HG03139 (cell line): ENCODE data around the gene ZNRF2.
"Not testable (repeated sequence)": the region's sequence is repeated elsewhere in the genome, so short reads cannot be mapped to it uniquely, and the experiment has no call there.

Experiments
- ATAC-seq: cut with Tn5 transposase; IDR thresholded peaks from one replicate; pipeline ENCODE4 v1.9.1; 2021; ENCODE audit not compliant: unreplicated experiment

ZNRF2 gene

GRCh38 chr7:30287625-30288024 lies 3.2 kb downstream of the ZNRF2 start:
- ATAC-seq: not testable (repeated sequence)

- ATAC-seq: not testable (repeated sequence)
Measured at GRCh38 chr7:30289634-30290033, 5.2 kb downstream of the ZNRF2 start.

GRCh38 chr7:30290317-30290716 lies 5.9 kb downstream of the ZNRF2 start:
- not testable (repeated sequence) for ATAC-seq

GRCh38 chr7:30292416-30293038 lies 8.1 kb downstream of the ZNRF2 start:
- ATAC-seq: not testable (repeated sequence)

GRCh38 chr7:30296304-30296703 lies 11.9 kb downstream of the ZNRF2 start:
- ATAC-seq: not testable (repeated sequence)

GRCh38 chr7:30297499-30297898 lies 13.1 kb downstream of the ZNRF2 start:
- not testable (repeated sequence) for ATAC-seq

- not testable (repeated sequence) for ATAC-seq
Measured at GRCh38 chr7:30298409-30298808, 14.0 kb downstream of the ZNRF2 start.

GRCh38 chr7:30301751-30302150 lies 17.4 kb downstream of the ZNRF2 start:
- ATAC-seq: no peak

GRCh38 chr7:30302656-30303311 lies 18.4 kb downstream of the ZNRF2 start:
- ATAC-seq: no peak

- ATAC-seq: no peak
Measured at GRCh38 chr7:30303312-30304039, 19.1 kb downstream of the ZNRF2 start.

GRCh38 chr7:30304177-30304884 lies 19.9 kb downstream of the ZNRF2 start:
- ATAC-seq: no peak

- no peak for ATAC-seq
Measured at GRCh38 chr7:30306976-30307375, 22.6 kb downstream of the ZNRF2 start.

GRCh38 chr7:30308389-30308788 lies 24.0 kb downstream of the ZNRF2 start:
- ATAC-seq: no peak

GRCh38 chr7:30309302-30309701 lies 24.9 kb downstream of the ZNRF2 start:
- no peak for ATAC-seq

- no peak for ATAC-seq
Measured at GRCh38 chr7:30309842-30310435, 25.5 kb downstream of the ZNRF2 start.

GRCh38 chr7:30310674-30311362 lies 26.4 kb downstream of the ZNRF2 start:
- no peak for ATAC-seq

- no peak for ATAC-seq
Measured at GRCh38 chr7:30312178-30312577, 27.8 kb downstream of the ZNRF2 start.

- ATAC-seq: no peak
Measured at GRCh38 chr7:30313348-30313747, 29.0 kb downstream of the ZNRF2 start.

- ATAC-seq: no peak
Measured at GRCh38 chr7:30313793-30314192, 29.4 kb downstream of the ZNRF2 start.

GRCh38 chr7:30315589-30315988 lies 31.2 kb downstream of the ZNRF2 start:
- ATAC-seq: no peak
